Measurements from ENCODE around the gene INO80B. TPM values are rescaled to one million over a fixed set of nuclear protein-coding genes. Genes with fewer than 3 reads are reported as not detected.

Gene INO80B
- total RNA-seq, 1 donor from 2014 or later, result 18.5 TPM

DNA sequence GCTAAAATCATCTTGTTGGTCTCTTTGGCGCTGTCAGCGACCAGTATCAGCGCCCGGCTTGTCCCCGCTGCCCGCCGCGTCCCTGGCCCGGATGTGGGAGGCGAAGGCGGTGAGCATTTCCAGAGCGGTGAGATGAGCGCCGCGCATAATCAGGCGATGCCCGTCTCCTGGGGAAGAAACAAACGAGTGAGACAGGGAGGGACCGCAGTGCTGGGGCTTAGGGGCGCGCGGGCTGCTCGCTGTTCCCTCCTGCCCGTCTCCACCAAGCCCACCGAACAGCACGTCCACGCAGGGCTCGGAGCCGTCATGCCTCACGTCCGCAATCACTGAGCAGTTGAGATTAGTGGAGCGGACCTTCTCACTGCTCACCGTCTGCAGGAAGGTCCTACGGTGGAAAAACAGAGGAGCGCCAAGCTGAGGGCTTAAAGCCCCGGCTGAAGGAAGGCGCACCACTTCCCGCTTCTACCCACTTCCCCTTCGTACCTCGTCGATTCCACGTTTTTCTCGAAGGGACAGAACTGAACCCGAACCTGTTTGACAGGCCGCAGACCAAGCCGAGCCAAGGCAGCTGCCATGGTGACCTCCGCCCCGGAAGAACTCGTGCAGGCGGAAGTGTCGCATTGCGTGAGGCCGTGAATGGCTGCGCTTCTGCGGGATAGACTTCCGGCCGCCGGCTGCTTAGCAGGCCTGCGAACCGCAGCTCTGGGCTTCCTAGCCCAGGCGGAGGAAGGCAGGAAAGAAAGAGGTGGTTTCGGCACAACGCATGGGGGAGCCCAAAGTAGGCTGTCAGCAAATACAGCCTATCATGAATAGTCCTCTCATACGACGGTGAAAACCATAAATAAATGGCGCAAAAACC lies 17.4 kb downstream of the INO80B start, which contains the start of gene MRPL53:
MRPL53 (minus strand) TSS at position 595 of the 859 bp plus-strand sequence; CDS start at position 575, 20 bp downstream.
- Mint-ChIP-seq H3K27ac (ENCODE audit: unreplicated experiment) (peak within 1 kb of the TSS; percentile 98), H3K9me3 (ENCODE audit: unreplicated experiment) (peaks cover 18% of the 10 kb centered on the region), H3K4me3 (ENCODE audit: unreplicated experiment) (peak within 1 kb of the TSS; percentile 97), H3K4me1 (ENCODE audit: low read depth, unreplicated experiment) (no peaks in the 10 kb centered on the region), H3K36me3 (ENCODE audit: unreplicated experiment) (no peaks in the 10 kb centered on the region), H3K27me3 (ENCODE audit: unreplicated experiment) (peaks cover 21% of the 10 kb centered on the region)
- DNase-seq, result peak; percentile 98
- TF ChIP-seq, protein P1, sequence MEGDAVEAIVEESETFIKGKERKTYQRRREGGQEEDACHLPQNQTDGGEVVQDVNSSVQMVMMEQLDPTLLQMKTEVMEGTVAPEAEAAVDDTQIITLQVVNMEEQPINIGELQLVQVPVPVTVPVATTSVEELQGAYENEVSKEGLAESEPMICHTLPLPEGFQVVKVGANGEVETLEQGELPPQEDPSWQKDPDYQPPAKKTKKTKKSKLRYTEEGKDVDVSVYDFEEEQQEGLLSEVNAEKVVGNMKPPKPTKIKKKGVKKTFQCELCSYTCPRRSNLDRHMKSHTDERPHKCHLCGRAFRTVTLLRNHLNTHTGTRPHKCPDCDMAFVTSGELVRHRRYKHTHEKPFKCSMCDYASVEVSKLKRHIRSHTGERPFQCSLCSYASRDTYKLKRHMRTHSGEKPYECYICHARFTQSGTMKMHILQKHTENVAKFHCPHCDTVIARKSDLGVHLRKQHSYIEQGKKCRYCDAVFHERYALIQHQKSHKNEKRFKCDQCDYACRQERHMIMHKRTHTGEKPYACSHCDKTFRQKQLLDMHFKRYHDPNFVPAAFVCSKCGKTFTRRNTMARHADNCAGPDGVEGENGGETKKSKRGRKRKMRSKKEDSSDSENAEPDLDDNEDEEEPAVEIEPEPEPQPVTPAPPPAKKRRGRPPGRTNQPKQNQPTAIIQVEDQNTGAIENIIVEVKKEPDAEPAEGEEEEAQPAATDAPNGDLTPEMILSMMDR (IDR thresholded peaks at IDR 0.05; ENCODE audit: partially characterized antibody, unreplicated experiment), result no peak

DNA sequence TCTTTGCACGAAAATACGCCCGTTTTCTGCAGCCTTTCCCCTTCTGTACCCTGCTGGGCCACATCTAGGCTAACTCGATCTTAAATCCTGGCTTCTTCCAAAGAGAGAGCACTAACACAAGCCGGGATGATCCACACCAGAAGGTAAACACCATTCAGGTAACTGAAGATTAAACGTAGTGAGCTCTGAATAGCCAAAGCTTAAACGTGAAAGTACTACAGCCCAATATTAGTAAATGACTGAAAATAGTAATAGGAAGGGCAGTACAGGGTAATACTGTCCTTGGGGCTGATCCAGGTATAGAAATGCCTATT lies 18.0 kb downstream of the INO80B start:
- peaks cover 21% of the 10 kb centered on the region for H3K27me3 Mint-ChIP-seq (ENCODE audit: unreplicated experiment)
- H3K9me3 Mint-ChIP-seq (ENCODE audit: unreplicated experiment), result peaks cover 20% of the 10 kb centered on the region
- no peak for DNase-seq
- TF ChIP-seq, protein P1 (IDR thresholded peaks at IDR 0.05; ENCODE audit: partially characterized antibody, unreplicated experiment), result no peak
- H3K36me3 Mint-ChIP-seq (ENCODE audit: unreplicated experiment), result no peaks in the 10 kb centered on the region
- H3K4me3 Mint-ChIP-seq (ENCODE audit: unreplicated experiment), result peak overlapping the region; percentile 97
- H3K4me1 Mint-ChIP-seq (ENCODE audit: low read depth, unreplicated experiment), result no peaks in the 10 kb centered on the region
- H3K27ac Mint-ChIP-seq (ENCODE audit: unreplicated experiment), result peak overlapping the region; percentile 98

DNA sequence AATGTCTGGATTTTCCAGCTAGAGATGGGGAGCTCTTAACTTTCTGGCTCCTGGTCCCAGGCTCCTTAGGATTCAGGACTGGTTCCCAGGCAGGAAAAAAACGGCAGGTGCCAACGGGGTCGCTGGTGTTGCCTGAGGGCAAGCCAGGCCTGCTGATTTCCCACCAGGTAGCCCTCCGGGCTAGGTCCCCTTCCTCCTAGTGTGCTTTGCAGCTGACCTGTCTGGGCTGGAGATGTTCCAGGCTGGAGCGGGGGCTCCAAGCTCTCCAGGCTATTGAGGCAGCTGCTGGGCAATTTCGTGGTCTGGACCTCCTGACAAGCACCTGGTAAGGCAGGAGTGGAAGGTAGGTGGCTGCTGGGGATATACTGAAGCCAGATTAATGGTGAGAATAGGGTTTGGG lies 19.6 kb downstream of the INO80B start:
- no peaks in the 10 kb centered on the region for H3K36me3 Mint-ChIP-seq (ENCODE audit: unreplicated experiment)
- TF ChIP-seq, protein P1 (IDR thresholded peaks at IDR 0.05; ENCODE audit: partially characterized antibody, unreplicated experiment), result no peak
- H3K4me3 Mint-ChIP-seq (ENCODE audit: unreplicated experiment), result no peak overlapping the region
- H3K27ac Mint-ChIP-seq (ENCODE audit: unreplicated experiment), result no peak overlapping the region
- no peak for DNase-seq
- peaks cover 20% of the 10 kb centered on the region for H3K9me3 Mint-ChIP-seq (ENCODE audit: unreplicated experiment)
- no peaks in the 10 kb centered on the region for H3K4me1 Mint-ChIP-seq (ENCODE audit: low read depth, unreplicated experiment)
- peaks cover 21% of the 10 kb centered on the region for H3K27me3 Mint-ChIP-seq (ENCODE audit: unreplicated experiment)

DNA sequence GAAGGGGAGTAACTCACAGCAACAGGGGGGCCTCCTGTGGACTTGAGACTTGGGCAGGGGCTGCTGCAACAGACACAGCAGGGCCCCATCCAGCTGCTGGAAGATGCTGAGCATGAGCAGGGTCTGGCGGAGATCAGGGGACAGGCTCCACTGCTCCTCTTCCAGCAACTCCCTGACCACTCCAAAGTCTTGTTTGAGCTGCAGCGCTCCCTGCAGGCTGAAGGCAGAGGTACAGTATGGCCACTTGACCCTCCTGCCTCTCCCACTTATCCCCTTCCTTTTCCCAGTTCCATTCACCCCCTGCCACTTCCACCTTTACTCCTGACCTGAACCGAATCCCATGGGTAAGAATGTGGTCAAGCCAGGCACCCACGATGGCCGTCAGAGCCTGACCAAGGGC lies 20.0 kb downstream of the INO80B start:
- peak; percentile 53 for DNase-seq
- no peaks in the 10 kb centered on the region for H3K36me3 Mint-ChIP-seq (ENCODE audit: unreplicated experiment)
- H3K4me3 Mint-ChIP-seq (ENCODE audit: unreplicated experiment), result no peak overlapping the region
- peaks cover 21% of the 10 kb centered on the region for H3K27me3 Mint-ChIP-seq (ENCODE audit: unreplicated experiment)
- no peaks in the 10 kb centered on the region for H3K4me1 Mint-ChIP-seq (ENCODE audit: low read depth, unreplicated experiment)
- H3K27ac Mint-ChIP-seq (ENCODE audit: unreplicated experiment), result no peak overlapping the region
- peaks cover 17% of the 10 kb centered on the region for H3K9me3 Mint-ChIP-seq (ENCODE audit: unreplicated experiment)
- TF ChIP-seq, protein P1 (IDR thresholded peaks at IDR 0.05; ENCODE audit: partially characterized antibody, unreplicated experiment), result peak; percentile 35

DNA sequence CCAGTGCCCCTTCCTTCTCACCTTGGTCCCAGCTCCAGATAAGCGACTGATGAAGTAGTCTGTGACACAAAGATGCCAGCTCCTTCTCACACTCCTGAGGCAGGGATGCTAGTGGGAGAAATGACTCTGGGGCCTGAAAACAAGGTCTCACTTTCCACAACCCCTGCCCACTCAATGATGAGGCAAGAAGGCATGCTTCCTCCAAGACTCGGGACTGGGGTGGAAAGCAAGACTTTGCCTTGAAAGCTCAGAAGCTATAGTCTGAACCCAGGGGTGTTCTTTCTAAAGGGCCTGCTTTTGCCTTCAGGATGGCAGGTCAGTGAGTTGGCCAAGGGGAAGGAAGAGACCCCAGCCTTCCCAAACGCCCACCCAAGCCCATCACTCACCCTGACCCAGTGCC lies 26.5 kb downstream of the INO80B start:
- Mint-ChIP-seq H3K27me3 (ENCODE audit: unreplicated experiment) (peaks cover 15% of the 10 kb centered on the region), H3K4me1 (ENCODE audit: low read depth, unreplicated experiment) (no peaks in the 10 kb centered on the region), H3K27ac (ENCODE audit: unreplicated experiment) (no peak overlapping the region), H3K4me3 (ENCODE audit: unreplicated experiment) (peak overlapping the region; percentile 98), H3K9me3 (ENCODE audit: unreplicated experiment) (peaks cover 9% of the 10 kb centered on the region), H3K36me3 (ENCODE audit: unreplicated experiment) (no peaks in the 10 kb centered on the region)
- TF ChIP-seq, protein P1 (IDR thresholded peaks at IDR 0.05; ENCODE audit: partially characterized antibody, unreplicated experiment), result no peak
- DNase-seq, result no peak

Measured in glutamatergic neuron (in vitro differentiated cells).